ENCODE results near the gene ZNF414. TPM values are rescaled to one million over a fixed set of nuclear protein-coding genes. Genes with fewer than 3 reads are reported as not detected.
"Not testable (repeated sequence)": the region's sequence is repeated elsewhere in the genome, so short reads cannot be mapped to it uniquely, and the experiment has no call there.

Gene ZNF414, protein sequence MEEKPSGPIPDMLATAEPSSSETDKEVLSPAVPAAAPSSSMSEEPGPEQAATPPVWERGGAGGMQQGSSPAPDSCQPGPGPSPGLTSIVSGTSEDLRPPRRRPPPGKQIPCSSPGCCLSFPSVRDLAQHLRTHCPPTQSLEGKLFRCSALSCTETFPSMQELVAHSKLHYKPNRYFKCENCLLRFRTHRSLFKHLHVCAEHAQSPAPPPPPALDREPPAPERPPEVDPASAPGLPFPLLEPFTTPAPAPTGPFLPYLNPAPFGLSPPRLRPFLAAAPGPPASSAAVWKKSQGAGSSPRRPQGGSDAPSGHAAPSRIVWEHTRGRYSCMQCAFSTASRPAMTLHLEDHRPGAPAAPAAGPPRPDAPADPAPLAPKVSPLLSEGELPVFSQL
- total RNA-seq = 10 to 100 TPM; 13.4 to 16.4 (median 16.1) TPM
- polyA plus RNA-seq = 19.3 TPM
- long read RNA-seq, donor 1, partial matches to known transcripts = 4 of 12 reads
- long read RNA-seq, donor 1, other reads (novel, unspliced or antisense) = 2 of 12 reads
- long read RNA-seq, donor 2, transcript ZNF414-202 (8 exons, 2,300 nt) = major isoform, 5 of 6 reads
- long read RNA-seq, donor 2, partial matches to known transcripts = 0 of 6 reads
- long read RNA-seq, donor 2, other reads (novel, unspliced or antisense) = 1 of 6 reads
- long read RNA-seq, donor 3 = 0 reads
- long read RNA-seq, donor 4, partial matches to known transcripts = 1 of 7 reads
- long read RNA-seq, donor 4, other reads (novel, unspliced or antisense) = 1 of 7 reads

DNA sequence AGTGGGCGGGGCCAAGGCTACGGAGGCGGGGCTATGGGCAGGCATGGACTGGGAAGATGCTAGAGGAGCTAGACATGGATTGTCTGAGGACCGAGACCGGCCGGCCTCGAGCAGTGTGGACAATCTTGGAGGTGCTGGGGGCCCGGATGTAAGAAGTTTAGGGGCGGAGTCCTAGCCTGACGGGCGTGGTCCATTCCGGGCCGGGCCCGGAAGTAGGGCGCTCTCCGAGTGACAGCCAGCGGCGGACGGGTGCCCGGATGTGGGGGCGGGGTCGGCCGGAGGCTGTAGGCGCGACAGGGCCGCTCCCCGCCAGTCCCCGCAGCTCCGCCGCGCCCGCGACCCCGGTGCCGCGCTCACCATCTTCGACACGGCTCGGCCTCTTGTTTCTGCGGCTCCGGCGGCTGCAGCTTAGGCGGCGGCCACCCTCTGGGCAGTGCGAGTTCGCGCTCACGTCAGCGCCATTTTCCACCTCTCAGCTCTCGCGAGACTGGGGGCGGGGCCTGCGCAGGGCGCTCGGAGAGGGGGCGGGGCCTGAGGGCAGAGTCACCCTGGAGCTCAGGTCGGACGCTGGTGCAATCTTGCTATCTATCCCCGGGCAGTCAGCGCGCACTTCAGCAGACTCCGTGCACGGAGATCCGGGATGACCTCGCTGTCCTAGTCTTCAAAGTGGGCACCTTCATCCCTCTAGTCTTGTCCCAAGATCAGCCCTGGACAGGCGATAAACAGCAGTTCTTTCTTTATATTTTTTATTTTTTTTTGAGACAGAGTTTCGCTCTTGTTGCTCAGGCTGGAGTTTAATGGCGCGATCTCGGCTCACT lies at the start of gene ZNF414:
Gene ZNF414, minus strand, starts transcription at position 481 of the 818 bp plus-strand sequence. Its CDS starts 121 bp downstream, at position 360.
- peak within 1 kb of the TSS; percentile 86 for H3K4me3 ChIP-seq (ENCODE audit: low read length)
- H3K27ac ChIP-seq (ENCODE audit: low read length) = peak within 1 kb of the TSS; percentile 100
- no peaks in the 10 kb centered on the region for H3K27me3 ChIP-seq (ENCODE audit: control insufficient read depth, insufficient read depth)
- H3K9me3 ChIP-seq (ENCODE audit: control insufficient read depth, low read length) = no peaks in the 10 kb centered on the region
- DNase-seq (peak; percentile 97 to 99 (median 99)), ATAC-seq (peak; percentile 95 to 96)
- intact Hi-C loops (cut with DNase I) = no loop called here
- peaks cover 13% of the 10 kb centered on the region for H3K4me1 ChIP-seq (ENCODE audit: control insufficient read depth, insufficient read depth, low read length)
- WGBS = 1% methylated on average over 70 of the region's 70 CpGs

DNA sequence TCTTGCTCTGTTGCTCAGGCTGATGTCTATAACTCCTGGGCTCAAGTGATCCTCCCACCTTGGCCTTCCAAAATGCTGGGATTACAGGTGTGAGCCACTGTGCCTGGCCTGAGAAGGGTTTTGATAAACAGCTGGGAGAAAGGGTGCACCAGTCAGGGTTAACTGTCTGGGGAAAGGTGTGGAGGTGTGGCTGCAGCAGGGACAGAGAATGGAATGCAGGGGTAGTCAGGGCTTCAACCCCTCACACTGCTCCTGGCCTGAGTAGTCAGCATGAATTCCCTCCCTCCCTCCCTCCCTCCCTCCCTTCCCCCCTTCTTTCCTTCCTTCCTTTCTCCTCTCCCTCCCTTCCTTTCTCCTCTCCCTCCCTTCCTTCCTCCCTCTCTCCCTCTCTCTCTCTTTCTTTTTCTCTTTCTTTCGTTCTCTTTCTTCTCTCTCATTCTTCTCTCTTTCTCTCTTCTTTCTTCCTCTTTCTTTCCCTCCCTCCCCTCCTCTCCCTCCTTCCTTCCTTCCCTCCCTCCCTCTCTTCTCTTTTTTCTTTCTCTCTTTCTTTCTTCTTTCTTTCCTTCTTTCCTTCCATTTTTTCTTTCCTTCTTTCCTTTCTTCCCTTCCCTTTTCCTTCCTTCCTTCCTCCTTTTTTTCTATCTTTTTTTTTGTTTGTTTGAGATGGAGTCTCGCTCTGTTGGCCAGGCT lies 47.3 kb upstream of the ZNF414 start:
- Histone ChIP-seq H3K9me3 (ENCODE audit: control insufficient read depth, low read length) (no peaks in the 10 kb centered on the region), H3K4me1 (ENCODE audit: control insufficient read depth, insufficient read depth, low read length) (no peaks in the 10 kb centered on the region), H3K27me3 (ENCODE audit: control insufficient read depth, insufficient read depth) (no peaks in the 10 kb centered on the region), H3K4me3 (ENCODE audit: low read length) (no peak overlapping the region), H3K27ac (ENCODE audit: low read length) (no peak overlapping the region)
- ATAC-seq = no peak
- intact Hi-C loops (cut with DNase I) = no loop called here
- no peak for DNase-seq
- 54% methylated on average over 2 of the region's 2 CpGs for WGBS

DNA sequence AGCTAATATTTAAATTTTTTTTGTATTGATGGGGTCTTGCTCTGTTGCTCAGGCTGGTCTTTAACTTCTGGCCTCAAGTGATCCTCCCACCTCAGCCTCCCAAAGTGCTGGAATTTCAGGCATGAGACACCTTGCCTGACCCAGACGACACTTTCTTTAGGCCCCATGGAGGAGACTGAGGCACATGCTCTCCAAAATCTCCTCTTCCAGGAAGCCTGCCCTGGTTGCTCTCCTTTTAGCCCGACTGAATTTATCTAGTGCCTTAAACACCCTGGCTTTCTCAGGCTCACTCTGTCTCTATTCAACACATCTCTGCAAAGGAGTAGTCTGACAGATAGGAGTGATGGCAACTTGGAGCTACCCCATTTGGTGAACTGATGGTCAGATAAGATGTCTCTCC lies 44.4 kb upstream of the ZNF414 start:
- no peaks in the 10 kb centered on the region for H3K9me3 ChIP-seq (ENCODE audit: control insufficient read depth, low read length)
- ATAC-seq (no peak), DNase-seq (no peak)
- no peak overlapping the region for H3K27ac ChIP-seq (ENCODE audit: low read length)
- intact Hi-C loops (cut with DNase I) = no loop called here
- no peak overlapping the region for H3K4me3 ChIP-seq (ENCODE audit: low read length)
- WGBS = 57% methylated on average over 2 of the region's 2 CpGs
- no peaks in the 10 kb centered on the region for H3K4me1 ChIP-seq (ENCODE audit: control insufficient read depth, insufficient read depth, low read length)
- H3K27me3 ChIP-seq (ENCODE audit: control insufficient read depth, insufficient read depth) = no peaks in the 10 kb centered on the region

DNA sequence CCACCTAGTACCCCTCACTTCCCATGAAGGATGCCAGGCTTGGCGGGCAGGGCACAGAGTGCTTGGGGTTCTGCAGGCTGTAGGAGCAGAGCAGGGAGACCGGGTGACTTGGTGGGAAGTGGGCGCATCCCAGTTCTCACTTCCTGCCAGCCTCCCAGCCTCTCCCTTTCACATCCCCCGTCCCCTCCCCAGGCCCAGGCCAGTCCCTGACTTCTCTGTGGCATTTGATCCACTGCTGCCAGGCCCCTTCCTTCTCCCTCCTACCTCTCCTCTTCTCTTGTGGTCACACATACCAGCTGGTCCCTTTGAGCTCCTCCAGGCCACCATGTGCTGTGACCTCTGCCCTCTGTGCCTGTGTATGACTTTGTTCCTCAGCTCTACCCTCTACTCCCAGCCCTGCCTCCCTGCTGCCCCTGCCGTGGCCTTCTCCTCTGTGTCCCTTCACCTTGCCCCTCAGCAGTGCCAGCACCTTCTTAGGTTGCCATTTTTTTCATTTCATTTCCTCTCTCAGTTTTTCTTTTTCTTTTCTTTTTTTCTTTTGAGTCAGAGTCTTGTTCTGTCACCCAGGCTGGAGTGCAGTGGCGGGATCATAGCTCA lies 43.8 kb upstream of the ZNF414 start:
- Histone ChIP-seq H3K9me3 (ENCODE audit: control insufficient read depth, low read length) (no peaks in the 10 kb centered on the region), H3K27me3 (ENCODE audit: control insufficient read depth, insufficient read depth) (no peaks in the 10 kb centered on the region), H3K4me1 (ENCODE audit: control insufficient read depth, insufficient read depth, low read length) (no peaks in the 10 kb centered on the region), H3K27ac (ENCODE audit: low read length) (no peak overlapping the region), H3K4me3 (ENCODE audit: low read length) (no peak overlapping the region)
- ATAC-seq = peak; percentile 34 to 39
- 66% methylated on average over 6 of the region's 6 CpGs for WGBS
- DNase-seq = no peak
- intact Hi-C loops (cut with DNase I) = no loop called here

DNA sequence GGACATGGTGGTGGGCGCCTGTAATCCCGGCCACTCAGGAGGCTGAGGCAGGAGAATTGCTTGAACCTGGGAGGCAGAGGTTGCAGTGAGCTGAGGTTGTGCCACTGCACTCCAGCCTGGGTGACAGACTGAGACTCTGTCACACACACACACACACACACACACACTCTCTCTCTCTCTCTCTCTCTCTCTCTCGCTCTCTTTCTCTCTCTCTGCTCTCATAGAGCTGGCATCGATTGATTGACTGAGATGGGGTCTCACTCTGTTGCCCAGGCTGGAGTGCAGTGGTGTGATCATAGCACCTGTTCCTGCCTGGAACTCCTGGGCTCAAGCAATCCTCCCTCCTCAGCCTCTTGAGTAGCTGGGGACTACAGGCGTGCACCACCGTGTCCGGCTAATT lies 39.8 kb upstream of the ZNF414 start:
- H3K4me1 ChIP-seq (ENCODE audit: control insufficient read depth, insufficient read depth, low read length); DNase-seq; ATAC-seq; H3K27ac ChIP-seq (ENCODE audit: low read length); H3K9me3 ChIP-seq (ENCODE audit: control insufficient read depth, low read length); intact Hi-C loops (cut with DNase I); H3K27me3 ChIP-seq (ENCODE audit: control insufficient read depth, insufficient read depth); H3K4me3 ChIP-seq (ENCODE audit: low read length): not testable (repeated sequence)
- WGBS = 97% methylated on average over 7 of the region's 7 CpGs

DNA sequence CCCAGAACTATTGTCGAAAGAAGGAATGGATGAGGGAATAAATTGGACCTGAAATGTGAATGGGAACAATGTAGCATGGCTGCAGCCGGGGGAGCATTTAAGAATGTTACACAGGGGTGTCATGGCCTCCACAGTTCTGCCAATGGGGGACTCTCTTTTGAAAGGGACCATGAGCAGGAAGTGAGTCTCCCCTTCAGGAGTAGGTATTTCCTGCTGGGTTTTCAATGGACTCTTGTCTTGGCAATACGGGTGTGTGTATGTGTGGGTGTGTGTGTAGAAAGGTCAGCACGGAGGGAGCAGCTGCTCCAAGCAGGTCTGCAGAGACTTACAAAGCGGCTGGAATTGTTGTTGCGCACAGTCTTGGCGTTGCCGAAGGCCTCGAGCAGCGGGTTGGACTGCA lies 38.8 kb upstream of the ZNF414 start:
- WGBS = 73% methylated on average over 10 of the region's 10 CpGs
- intact Hi-C loops (cut with DNase I) = no loop called here
- Histone ChIP-seq H3K27ac (ENCODE audit: low read length) (no peak overlapping the region), H3K27me3 (ENCODE audit: control insufficient read depth, insufficient read depth) (no peaks in the 10 kb centered on the region), H3K4me1 (ENCODE audit: control insufficient read depth, insufficient read depth, low read length) (no peaks in the 10 kb centered on the region), H3K9me3 (ENCODE audit: control insufficient read depth, low read length) (no peaks in the 10 kb centered on the region), H3K4me3 (ENCODE audit: low read length) (no peak overlapping the region)
- DNase-seq (no peak), ATAC-seq (no peak)

DNA sequence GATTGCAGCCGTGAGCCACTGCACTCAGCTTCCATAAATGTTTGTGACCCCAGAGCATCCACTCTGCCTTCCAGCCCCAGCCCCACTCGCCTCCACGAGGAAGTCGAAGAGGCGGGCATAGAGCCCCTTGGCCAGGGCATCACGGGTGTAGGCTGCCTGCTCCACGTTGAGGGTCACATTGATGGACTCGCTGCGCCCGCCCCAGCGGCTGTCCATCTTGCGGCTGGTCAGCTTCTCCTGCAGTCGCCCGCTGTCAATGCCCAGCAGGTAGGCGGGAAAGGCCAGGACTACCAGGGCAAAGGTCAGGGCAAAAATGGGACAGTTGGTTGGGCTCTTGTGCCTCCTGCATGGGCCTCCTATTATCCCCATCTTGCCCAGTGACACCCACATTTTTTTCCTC lies 36.1 kb upstream of the ZNF414 start:
- ATAC-seq = no peak
- H3K27me3 ChIP-seq (ENCODE audit: control insufficient read depth, insufficient read depth) = no peaks in the 10 kb centered on the region
- no peak overlapping the region for H3K4me3 ChIP-seq (ENCODE audit: low read length)
- H3K27ac ChIP-seq (ENCODE audit: low read length) = no peak overlapping the region
- no peaks in the 10 kb centered on the region for H3K4me1 ChIP-seq (ENCODE audit: control insufficient read depth, insufficient read depth, low read length)
- DNase-seq = no peak
- intact Hi-C loops (cut with DNase I) = no loop called here
- 95% methylated on average over 15 of the region's 15 CpGs for WGBS
- H3K9me3 ChIP-seq (ENCODE audit: control insufficient read depth, low read length) = no peaks in the 10 kb centered on the region

DNA sequence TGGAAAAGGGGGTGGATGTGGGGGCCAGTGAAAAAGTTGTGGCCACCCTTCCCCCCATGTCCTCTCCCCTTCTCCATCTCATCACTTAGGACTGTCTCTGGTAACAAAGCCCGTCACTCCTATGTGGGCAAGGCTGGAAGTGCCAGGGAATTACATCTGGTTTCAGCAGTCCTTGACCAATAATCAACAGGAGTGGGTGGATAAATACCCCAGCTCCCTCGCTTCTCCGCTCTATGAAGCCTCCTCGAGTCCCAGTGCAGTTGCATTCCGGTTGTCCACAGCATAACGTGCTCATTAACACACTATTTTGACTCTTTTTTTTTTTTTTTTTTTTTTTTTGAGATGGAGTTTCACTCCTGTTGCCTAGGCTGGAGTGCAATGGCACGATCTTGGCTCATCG lies 31.8 kb upstream of the ZNF414 start:
- 93% methylated on average over 8 of the region's 8 CpGs for WGBS
- H3K27me3 ChIP-seq (ENCODE audit: control insufficient read depth, insufficient read depth) = no peaks in the 10 kb centered on the region
- H3K9me3 ChIP-seq (ENCODE audit: control insufficient read depth, low read length) = no peaks in the 10 kb centered on the region
- intact Hi-C loops (cut with DNase I) = no loop called here
- H3K27ac ChIP-seq (ENCODE audit: low read length) = no peak overlapping the region
- no peak overlapping the region for H3K4me3 ChIP-seq (ENCODE audit: low read length)
- H3K4me1 ChIP-seq (ENCODE audit: control insufficient read depth, insufficient read depth, low read length) = no peaks in the 10 kb centered on the region
- DNase-seq = no peak
- no peak for ATAC-seq

DNA sequence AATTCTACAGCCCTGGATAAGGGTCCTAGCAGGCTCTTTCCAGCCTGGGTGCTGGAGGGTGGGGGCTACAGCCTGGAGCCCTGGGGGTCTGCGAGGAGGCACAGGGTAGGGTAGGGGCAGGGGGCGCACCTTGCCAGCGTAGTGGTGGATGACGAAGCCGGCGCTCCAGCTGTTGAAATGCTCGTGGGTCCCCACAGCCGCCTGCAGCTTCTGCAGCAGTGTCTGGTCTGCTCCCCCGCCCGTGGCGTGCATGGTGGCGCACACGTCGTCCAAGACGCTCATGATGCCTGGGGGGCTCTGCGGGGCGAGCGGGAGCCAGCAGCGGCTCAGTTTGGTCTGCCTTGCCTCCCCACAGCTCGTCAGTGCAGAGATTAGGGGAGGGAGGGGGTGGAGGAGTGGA lies 30.2 kb upstream of the ZNF414 start:
- H3K27me3 ChIP-seq (ENCODE audit: control insufficient read depth, insufficient read depth) = no peaks in the 10 kb centered on the region
- H3K4me1 ChIP-seq (ENCODE audit: control insufficient read depth, insufficient read depth, low read length) = no peaks in the 10 kb centered on the region
- no peak overlapping the region for H3K4me3 ChIP-seq (ENCODE audit: low read length)
- no peak overlapping the region for H3K27ac ChIP-seq (ENCODE audit: low read length)
- ATAC-seq (no peak), DNase-seq (no peak)
- WGBS = 94% methylated on average over 20 of the region's 20 CpGs
- intact Hi-C loops (cut with DNase I) = no loop called here
- no peaks in the 10 kb centered on the region for H3K9me3 ChIP-seq (ENCODE audit: control insufficient read depth, low read length)

DNA sequence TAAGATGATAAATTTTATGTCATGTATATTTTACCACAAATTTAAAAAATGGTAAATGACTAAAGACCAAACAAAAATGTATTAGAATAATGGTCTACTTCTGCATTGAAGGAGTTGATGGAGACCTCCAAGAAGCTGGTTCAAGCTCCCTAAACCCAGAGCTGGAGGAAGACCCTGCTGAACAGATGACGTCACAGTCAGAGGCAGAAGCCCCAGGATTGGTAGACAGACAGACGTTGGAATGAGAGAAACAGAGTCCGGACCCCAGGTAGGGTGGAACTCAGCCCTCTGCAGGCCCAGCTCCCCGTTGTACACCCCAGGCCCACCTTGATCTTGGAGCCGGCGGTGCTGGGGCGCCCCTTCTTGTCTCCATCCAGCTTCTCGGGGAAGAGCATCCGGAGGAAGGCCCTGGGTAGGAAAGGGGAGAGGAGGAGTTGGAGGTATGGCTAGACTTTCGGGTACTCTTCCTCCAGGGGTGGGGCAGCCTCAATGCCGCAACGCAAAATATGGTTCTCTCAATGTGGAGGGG lies 25.7 kb upstream of the ZNF414 start:
- Histone ChIP-seq H3K4me1 (ENCODE audit: control insufficient read depth, insufficient read depth, low read length) (no peaks in the 10 kb centered on the region), H3K9me3 (ENCODE audit: control insufficient read depth, low read length) (no peaks in the 10 kb centered on the region), H3K4me3 (ENCODE audit: low read length) (no peak overlapping the region), H3K27me3 (ENCODE audit: control insufficient read depth, insufficient read depth) (no peaks in the 10 kb centered on the region), H3K27ac (ENCODE audit: low read length) (no peak overlapping the region)
- DNase-seq = no peak
- WGBS = 93% methylated on average over 12 of the region's 12 CpGs
- intact Hi-C loops (cut with DNase I) = no loop called here
- no peak for ATAC-seq
